Central memory CD8-positive, alpha-beta T cell (primary cell): ENCODE measurements around the gene ELP4.

ENCODE experiments used
- ATAC-seq: fragments of 150-1000 bp; cut with Tn5 transposase; replicated peaks from 2 replicates; pipeline ENCODE4 v1.10.0; 2022; ENCODE audit warnings: mild to moderate bottlenecking, moderate FRiP score, moderate number of reproducible peaks; ENCODE audit not compliant: poor library complexity, severe bottlenecking; ENCODE audit errors: extremely low read depth
- DNase-seq, 2 donors: peaks; one replicate each; pipeline ENCODE4 v3.0.0; 2021; ENCODE audit warnings: low spot score in 2 of 2
- H3K27ac Mint-ChIP-seq: one replicate; pipeline ENCODE4 v1.8.0; 2022; ENCODE audit warnings: low read depth, mild to moderate bottlenecking, moderate library complexity, mixed read lengths
- H3K27me3 Mint-ChIP-seq: one replicate; pipeline ENCODE4 v1.8.0; 2022; ENCODE audit warnings: mixed read lengths
- H3K36me3 Mint-ChIP-seq: one replicate; pipeline ENCODE4 v1.8.0; 2022; ENCODE audit warnings: mild to moderate bottlenecking, moderate library complexity, mixed read lengths; ENCODE audit not compliant: insufficient read depth
- H3K4me1 Mint-ChIP-seq: one replicate; pipeline ENCODE4 v1.8.0; 2022; ENCODE audit warnings: mixed read lengths
- H3K4me3 Mint-ChIP-seq: one replicate; pipeline ENCODE4 v1.8.0; 2022; ENCODE audit warnings: mild to moderate bottlenecking, moderate library complexity, mixed read lengths
- H3K9me3 Mint-ChIP-seq: one replicate; pipeline ENCODE4 v1.8.0; 2022; ENCODE audit warnings: mixed read lengths

Gene ELP4

DNA sequence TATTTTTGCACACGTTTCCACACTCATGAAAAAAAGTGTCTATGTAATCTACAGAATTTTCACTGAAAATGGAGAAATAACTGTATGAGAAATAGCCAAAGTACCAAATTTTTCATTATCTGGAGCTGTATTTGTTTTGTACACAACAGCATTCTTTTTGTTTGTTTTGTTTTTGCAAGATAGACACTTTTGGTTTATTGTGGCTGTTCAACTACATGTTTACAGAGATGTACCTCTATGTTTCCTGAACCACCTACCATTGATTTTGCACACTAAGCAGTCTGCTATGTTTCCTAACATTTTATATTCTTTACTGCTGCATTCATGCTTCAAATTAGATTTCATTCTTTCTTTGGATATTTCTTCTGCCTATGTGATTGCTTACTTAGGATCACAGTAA is 116.3 kb downstream of the ELP4 start:
- Mint-ChIP-seq H3K27me3 (no peaks in the 10 kb centered on the region), H3K4me3 (no peak overlapping the region), H3K9me3 (no peaks in the 10 kb centered on the region), H3K4me1 (no peaks in the 10 kb centered on the region), H3K27ac (no peak overlapping the region), H3K36me3 (no peaks in the 10 kb centered on the region)
- DNase-seq (no peak), ATAC-seq (no peak)

DNA sequence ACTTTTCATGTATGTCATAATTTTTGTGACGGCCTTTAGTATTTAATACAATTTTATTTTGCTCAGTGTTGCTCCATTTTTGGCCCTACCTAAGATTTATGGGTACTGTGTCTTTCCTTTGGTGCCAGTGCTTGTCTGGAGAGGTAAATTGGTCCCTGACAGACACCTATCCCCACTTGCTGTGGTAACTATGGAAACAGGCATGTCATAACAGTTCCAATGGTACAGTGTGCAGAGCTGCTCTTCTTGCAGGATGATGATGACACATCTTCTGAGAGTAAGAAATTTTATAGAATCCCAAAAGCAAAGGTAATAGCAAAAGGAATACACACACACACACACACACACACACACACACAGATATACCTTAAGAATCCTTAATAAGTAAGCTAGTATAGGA is 118.5 kb downstream of the ELP4 start:
- Mint-ChIP-seq H3K36me3 (peaks cover 1% of the 10 kb centered on the region), H3K4me1 (no peaks in the 10 kb centered on the region), H3K9me3 (no peaks in the 10 kb centered on the region), H3K27ac (no peak overlapping the region), H3K4me3 (no peak overlapping the region), H3K27me3 (no peaks in the 10 kb centered on the region)
- DNase-seq (no peak), ATAC-seq (no peak)

- no peaks in the 10 kb centered on the region for H3K4me1 Mint-ChIP-seq
- ATAC-seq: no peak
- peaks cover 4% of the 10 kb centered on the region for H3K36me3 Mint-ChIP-seq
- H3K27me3 Mint-ChIP-seq: no peaks in the 10 kb centered on the region
- H3K27ac Mint-ChIP-seq: no peak overlapping the region
- no peaks in the 10 kb centered on the region for H3K9me3 Mint-ChIP-seq
- no peak overlapping the region for H3K4me3 Mint-ChIP-seq
- no peak for DNase-seq
Measured at GRCh38 chr11:31636983-31637382, 127.4 kb downstream of the ELP4 start.

DNA sequence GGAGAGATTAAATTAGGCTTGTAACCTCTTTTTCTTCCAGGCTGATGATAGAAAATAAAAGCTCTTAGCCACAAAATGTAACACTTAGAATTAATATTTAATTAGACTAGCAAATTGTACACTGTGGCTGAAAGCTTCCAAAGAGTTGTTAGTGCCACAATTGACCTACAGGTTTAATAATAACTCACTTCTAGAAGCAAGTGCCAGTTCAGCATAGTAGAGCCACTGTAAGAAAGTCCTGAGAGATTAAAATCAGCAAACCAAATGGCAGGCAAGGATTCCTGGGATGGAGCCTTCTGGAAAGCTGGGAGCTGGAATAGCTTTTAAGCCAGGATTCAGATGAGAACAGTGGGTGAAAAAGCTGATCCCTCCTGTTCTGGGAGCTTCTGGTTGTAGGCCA is 131.0 kb downstream of the ELP4 start:
- Mint-ChIP-seq H3K27me3 (no peaks in the 10 kb centered on the region), H3K27ac (no peak overlapping the region), H3K4me3 (no peak overlapping the region), H3K4me1 (no peaks in the 10 kb centered on the region), H3K9me3 (no peaks in the 10 kb centered on the region), H3K36me3 (peaks cover 2% of the 10 kb centered on the region)
- no peak for DNase-seq
- no peak for ATAC-seq

DNA sequence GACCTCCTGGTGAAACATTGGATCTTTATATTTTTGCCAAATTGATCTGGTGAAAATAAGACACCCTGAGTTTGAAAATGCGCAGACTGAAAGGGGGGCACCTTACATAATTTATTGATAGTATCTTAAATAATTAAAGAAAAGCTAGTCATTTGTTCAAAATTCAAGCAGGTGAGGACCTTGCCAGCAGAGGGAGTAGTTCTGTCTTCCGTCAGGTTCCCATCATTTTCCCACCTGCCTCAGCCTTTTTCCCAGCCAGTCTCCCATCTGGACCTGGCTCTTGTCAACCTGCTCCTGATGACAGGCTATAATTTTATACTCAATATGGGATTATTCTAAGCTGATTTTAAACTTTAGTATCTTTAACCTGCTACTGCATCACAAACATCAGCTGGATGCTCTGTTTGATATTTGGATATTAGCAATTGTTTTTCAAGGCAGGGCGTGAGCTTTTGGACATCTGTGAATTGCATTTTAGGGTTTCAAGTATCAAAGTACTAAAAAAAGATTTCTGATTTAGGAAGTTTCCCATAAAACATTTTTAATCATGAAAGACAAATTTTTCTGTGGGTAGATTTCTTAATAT is 132.0 kb downstream of the ELP4 start:
- no peaks in the 10 kb centered on the region for H3K4me1 Mint-ChIP-seq
- no peak for DNase-seq
- H3K4me3 Mint-ChIP-seq: no peak overlapping the region
- no peaks in the 10 kb centered on the region for H3K9me3 Mint-ChIP-seq
- H3K27ac Mint-ChIP-seq: no peak overlapping the region
- ATAC-seq: no peak
- no peaks in the 10 kb centered on the region for H3K27me3 Mint-ChIP-seq
- peaks cover 2% of the 10 kb centered on the region for H3K36me3 Mint-ChIP-seq

DNA sequence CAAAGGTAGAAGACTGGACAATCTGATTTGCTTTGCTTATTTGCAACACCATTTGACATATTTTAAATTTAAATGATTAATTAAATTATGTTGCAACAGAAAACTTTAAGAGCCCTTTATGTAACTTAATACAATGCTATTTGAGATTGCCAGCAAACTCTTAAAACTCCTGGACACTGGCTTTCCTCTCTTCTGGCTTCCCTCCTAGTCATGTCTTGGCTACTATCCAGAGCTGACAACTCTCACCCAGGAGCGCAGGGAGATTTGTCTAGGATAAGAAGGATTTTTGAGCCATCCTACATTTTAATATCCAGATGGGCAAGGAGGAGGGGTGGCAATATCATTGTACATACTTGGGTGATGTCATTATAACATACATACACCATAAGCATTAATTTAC is 134.3 kb downstream of the ELP4 start:
- peaks cover 2% of the 10 kb centered on the region for H3K36me3 Mint-ChIP-seq
- no peak for DNase-seq

GRCh38 chr11:31645747-31646146 is 136.2 kb downstream of the ELP4 start:
- Mint-ChIP-seq H3K36me3 (peaks cover 6% of the 10 kb centered on the region), H3K9me3 (no peaks in the 10 kb centered on the region), H3K27me3 (no peaks in the 10 kb centered on the region), H3K27ac (no peak overlapping the region), H3K4me1 (no peaks in the 10 kb centered on the region), H3K4me3 (no peak overlapping the region)
- ATAC-seq (no peak), DNase-seq (no peak)

More for the DNA sequence above, 134.3 kb downstream of the ELP4 start:
- Mint-ChIP-seq H3K4me1 (no peaks in the 10 kb centered on the region), H3K27ac (no peak overlapping the region), H3K9me3 (no peaks in the 10 kb centered on the region), H3K4me3 (no peak overlapping the region), H3K27me3 (no peaks in the 10 kb centered on the region)
- ATAC-seq: no peak

- Mint-ChIP-seq H3K27ac (no peak overlapping the region), H3K36me3 (peaks cover 6% of the 10 kb centered on the region), H3K4me3 (no peak overlapping the region), H3K4me1 (no peaks in the 10 kb centered on the region), H3K27me3 (no peaks in the 10 kb centered on the region), H3K9me3 (no peaks in the 10 kb centered on the region)
- no peak for DNase-seq
- no peak for ATAC-seq
Measured at GRCh38 chr11:31646216-31646615, 136.6 kb downstream of the ELP4 start.

DNA sequence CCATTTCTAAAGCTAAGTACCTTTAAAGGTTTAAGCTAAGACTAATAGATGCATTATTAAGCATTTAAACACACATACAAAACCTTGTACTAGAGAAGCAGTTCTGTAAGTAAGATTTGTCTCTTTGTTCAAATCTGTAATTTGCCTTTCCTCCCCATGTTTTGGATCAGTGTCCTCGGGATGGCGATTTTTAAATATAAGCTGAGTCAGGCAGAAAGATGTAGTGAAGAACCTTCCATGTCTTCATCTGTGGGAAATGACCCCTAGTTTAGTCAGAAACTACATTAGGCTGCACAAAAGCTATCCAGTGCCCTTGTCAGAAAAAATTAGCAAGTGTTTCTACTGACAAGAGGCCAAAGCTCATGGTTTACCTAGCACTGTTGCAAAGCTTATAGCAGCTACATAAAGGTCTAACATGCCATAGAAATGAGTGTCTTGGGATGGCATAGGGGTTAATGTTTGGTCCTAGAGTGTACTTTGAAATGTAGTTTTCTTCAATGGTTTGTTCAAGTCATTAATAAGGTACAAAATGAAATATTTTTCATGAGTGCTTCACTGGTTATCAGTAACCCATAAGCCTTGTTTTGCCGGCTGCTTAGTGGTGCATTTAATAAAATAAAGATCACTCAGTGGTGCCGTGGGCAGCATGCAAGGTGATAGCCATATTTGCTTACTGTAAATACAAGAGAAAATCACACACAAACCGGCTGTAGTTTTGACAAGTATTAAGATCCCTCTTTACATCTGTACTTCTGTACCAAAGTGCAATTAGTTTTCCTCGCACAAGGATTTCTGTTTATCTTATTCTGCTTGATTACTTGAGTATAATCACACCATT is 139.8 kb downstream of the ELP4 start:
- Mint-ChIP-seq H3K4me3 (no peak overlapping the region), H3K9me3 (no peaks in the 10 kb centered on the region), H3K4me1 (no peaks in the 10 kb centered on the region), H3K36me3 (peaks cover 4% of the 10 kb centered on the region), H3K27me3 (no peaks in the 10 kb centered on the region), H3K27ac (no peak overlapping the region)
- ATAC-seq (no peak), DNase-seq (no peak)

DNA sequence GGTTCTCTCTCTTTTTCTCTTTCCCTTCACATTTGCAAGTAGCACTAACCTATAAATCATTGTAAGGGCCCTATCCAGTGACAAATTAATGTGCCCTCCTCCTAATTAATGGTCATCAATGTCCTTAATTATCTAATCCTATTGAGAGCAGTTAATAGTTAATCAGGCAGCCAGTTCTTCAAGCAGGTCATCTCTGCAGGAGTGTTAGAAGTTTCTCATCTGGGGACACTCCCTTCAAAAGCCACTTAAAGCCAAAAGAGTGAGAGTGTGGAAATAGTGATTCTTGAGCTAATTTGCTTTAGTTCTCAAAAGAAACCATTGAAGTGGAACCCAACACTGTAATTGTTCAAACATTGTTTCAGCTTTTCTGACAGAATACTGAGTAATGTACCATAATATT is 141.6 kb downstream of the ELP4 start:
- no peaks in the 10 kb centered on the region for H3K27me3 Mint-ChIP-seq
- H3K27ac Mint-ChIP-seq: no peak overlapping the region
- DNase-seq (no peak), ATAC-seq (no peak)
- H3K9me3 Mint-ChIP-seq: no peaks in the 10 kb centered on the region
- H3K36me3 Mint-ChIP-seq: peaks cover 4% of the 10 kb centered on the region
- H3K4me1 Mint-ChIP-seq: no peaks in the 10 kb centered on the region
- H3K4me3 Mint-ChIP-seq: no peak overlapping the region

DNA sequence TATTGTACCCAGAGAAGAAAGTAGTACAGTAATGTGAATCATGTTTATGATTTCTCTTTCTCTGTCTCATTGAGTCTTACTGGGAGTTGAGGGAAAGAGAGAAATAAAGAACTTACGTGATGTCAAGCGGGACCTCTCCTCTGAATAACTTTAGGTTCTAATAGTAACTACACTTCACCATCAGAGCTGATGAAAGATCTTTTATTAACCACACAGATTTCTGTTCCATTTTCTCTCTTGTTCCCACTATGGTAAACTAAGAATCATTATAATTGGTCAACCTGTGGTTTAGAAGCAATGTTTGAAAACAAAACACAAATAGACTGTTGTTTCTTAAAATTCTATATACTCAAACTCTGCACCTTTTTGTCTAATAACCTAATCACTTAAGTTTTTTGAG is 142.3 kb downstream of the ELP4 start:
- no peaks in the 10 kb centered on the region for H3K4me1 Mint-ChIP-seq
- H3K9me3 Mint-ChIP-seq: no peaks in the 10 kb centered on the region
- H3K36me3 Mint-ChIP-seq: peaks cover 4% of the 10 kb centered on the region
- H3K4me3 Mint-ChIP-seq: no peak overlapping the region
- no peak overlapping the region for H3K27ac Mint-ChIP-seq
- ATAC-seq (no peak), DNase-seq (no peak)
- H3K27me3 Mint-ChIP-seq: no peaks in the 10 kb centered on the region

GRCh38 chr11:31652528-31652927 is 143.0 kb downstream of the ELP4 start:
- no peak for DNase-seq
- no peaks in the 10 kb centered on the region for H3K27me3 Mint-ChIP-seq
- no peaks in the 10 kb centered on the region for H3K4me1 Mint-ChIP-seq
- peaks cover 4% of the 10 kb centered on the region for H3K36me3 Mint-ChIP-seq
- no peaks in the 10 kb centered on the region for H3K9me3 Mint-ChIP-seq
- H3K27ac Mint-ChIP-seq: no peak overlapping the region
- ATAC-seq: no peak
- no peak overlapping the region for H3K4me3 Mint-ChIP-seq

GRCh38 chr11:31655483-31655882 is 145.9 kb downstream of the ELP4 start:
- Mint-ChIP-seq H3K27ac (no peak overlapping the region), H3K27me3 (no peaks in the 10 kb centered on the region), H3K4me3 (no peak overlapping the region), H3K4me1 (no peaks in the 10 kb centered on the region), H3K9me3 (no peaks in the 10 kb centered on the region), H3K36me3 (peaks cover 2% of the 10 kb centered on the region)
- DNase-seq: no peak
- no peak for ATAC-seq
